Activated naive CD4-positive, alpha-beta T cell treated with anti-CD3 and anti-CD28 coated beads, Interleukin-2, amount 10 ng/mL, durations not matched to agents 7 days and 5 days (primary cell): ENCODE data around the gene FAM149B1.
"Not testable (repeated sequence)": the region's sequence is repeated elsewhere in the genome, so short reads cannot be mapped to it uniquely, and the experiment has no call there.

Experiments
- CTCF ChIA-PET: fragments of 350-600 bp; sonication (Branson Sonifier 250); formaldehyde crosslinking; loops from one replicate; lab custom pipeline; 2021; ENCODE audit warnings: antibody characterized with exemption; lab: Charles Lee
- DNase-seq: peaks from one replicate; pipeline ENCODE4 v3.0.0-alpha.2; 2020
- H3K27ac Mint-ChIP-seq: one replicate; pipeline ENCODE4 v1.8.0; 2021; ENCODE audit warnings: mild to moderate bottlenecking, moderate library complexity, mixed read lengths
- H3K27me3 Mint-ChIP-seq: one replicate; pipeline ENCODE4 v1.8.0; 2021; ENCODE audit warnings: mild to moderate bottlenecking, mixed read lengths
- H3K36me3 Mint-ChIP-seq: one replicate; pipeline ENCODE4 v1.8.0; 2021; ENCODE audit warnings: mixed read lengths
- H3K4me1 Mint-ChIP-seq: one replicate; pipeline ENCODE4 v1.8.0; 2021; ENCODE audit warnings: mixed read lengths
- H3K4me3 Mint-ChIP-seq: one replicate; pipeline ENCODE4 v1.8.0; 2021; ENCODE audit warnings: mild to moderate bottlenecking, moderate library complexity, mixed read lengths
- H3K9me3 Mint-ChIP-seq: one replicate; pipeline ENCODE4 v1.8.0; 2021; ENCODE audit warnings: mixed read lengths

Gene FAM149B1

DNA sequence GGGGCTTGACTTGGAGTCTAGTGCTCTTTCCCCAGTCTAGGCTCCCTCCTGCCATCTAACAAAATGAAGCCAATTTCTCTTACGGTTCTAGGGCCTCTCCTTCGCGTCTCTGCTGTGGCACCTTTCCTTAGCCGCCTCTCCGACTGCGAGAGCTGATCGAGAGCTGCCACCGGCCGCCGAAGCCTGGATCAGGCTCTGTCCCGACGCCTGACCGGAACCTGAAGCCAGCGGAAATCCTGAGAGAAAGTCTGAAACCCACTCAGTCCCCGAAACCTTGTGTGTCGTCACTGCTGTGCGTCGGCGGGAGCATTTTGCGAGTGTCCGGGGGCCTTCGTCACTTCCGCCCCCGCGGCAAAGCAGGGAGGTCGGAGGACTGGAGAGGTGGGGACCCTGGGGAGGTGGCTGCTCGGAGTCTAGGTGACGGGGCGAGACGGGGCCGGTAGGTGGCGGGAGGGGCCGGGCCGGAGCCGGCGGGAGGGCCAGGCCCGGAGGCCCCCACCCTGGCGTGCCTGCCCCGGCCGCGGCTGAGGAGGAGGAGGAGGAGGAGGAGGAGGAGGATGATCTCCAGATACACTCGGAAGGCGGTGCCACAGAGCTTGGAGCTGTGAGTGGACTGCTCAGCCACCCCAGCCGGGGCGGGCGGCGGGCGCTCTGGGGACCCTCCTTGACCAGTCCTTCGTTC is at the start of gene FAM149B1, which contains the start of gene ECD:
FAM149B1 (plus strand) TSS at position 337 of the 682 bp plus-strand sequence; CDS start at position 558, 221 bp downstream.
ECD (minus strand) TSS at position 226 of the 682 bp plus-strand sequence. CDS start 4,071 bp downstream, outside the sequence.
- Mint-ChIP-seq H3K9me3 (no peaks in the 10 kb centered on the region), H3K36me3 (peaks cover 18% of the 10 kb centered on the region), H3K4me3 (peak within 1 kb of the TSS; percentile 99), H3K4me1 (peaks cover 41% of the 10 kb centered on the region), H3K27ac (peak within 1 kb of the TSS; percentile 99), H3K27me3 (peaks cover 3% of the 10 kb centered on the region)
- CTCF ChIA-PET = interaction anchor here (1.0 to 1.7 kb wide), 3 partner anchors 7 to 71 kb away, joined by 3 to 10 read pairs (median 6); partner anchors contain the start of gene P4HA1
- peak; percentile 95 for DNase-seq

- no peaks in the 10 kb centered on the region for H3K9me3 Mint-ChIP-seq
- H3K4me3 Mint-ChIP-seq = no peak overlapping the region
- no peaks in the 10 kb centered on the region for H3K27me3 Mint-ChIP-seq
- DNase-seq = no peak
- H3K4me1 Mint-ChIP-seq = no peaks in the 10 kb centered on the region
- H3K36me3 Mint-ChIP-seq = peaks cover 11% of the 10 kb centered on the region
- H3K27ac Mint-ChIP-seq = no peak overlapping the region
- CTCF ChIA-PET = interaction anchor here (0.7 kb wide), 1 partner anchor 26 kb away, joined by 3 read pairs; no protein-coding TSS in a partner anchor
These were observed 48.5 kb upstream of the FAM149B1 start for GRCh38 chr10:73119457-73119856.

DNA sequence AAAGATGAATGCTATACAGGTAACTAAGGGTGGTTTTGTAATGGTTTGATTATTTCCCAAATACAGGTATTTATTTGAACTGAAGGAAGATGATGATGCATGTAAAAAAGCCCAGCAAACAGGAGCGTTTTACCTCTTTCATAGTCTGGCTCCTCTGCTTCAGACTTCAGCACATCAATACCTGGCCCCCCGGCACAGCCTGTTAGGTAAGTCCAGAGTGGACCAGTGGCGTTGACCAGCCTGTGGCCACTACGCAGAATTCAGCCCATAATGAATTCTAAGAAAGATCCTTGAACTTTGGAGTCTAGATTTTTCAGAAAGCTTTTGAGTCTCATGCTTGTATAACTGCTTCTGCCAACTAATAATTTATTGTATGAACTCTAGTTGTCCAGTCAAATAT is 48.0 kb upstream of the FAM149B1 start:
- H3K4me1 Mint-ChIP-seq = no peaks in the 10 kb centered on the region
- H3K4me3 Mint-ChIP-seq = no peak overlapping the region
- H3K27ac Mint-ChIP-seq = no peak overlapping the region
- CTCF ChIA-PET = no interaction called here
- no peaks in the 10 kb centered on the region for H3K27me3 Mint-ChIP-seq
- no peaks in the 10 kb centered on the region for H3K9me3 Mint-ChIP-seq
- peaks cover 13% of the 10 kb centered on the region for H3K36me3 Mint-ChIP-seq
- DNase-seq = no peak

DNA sequence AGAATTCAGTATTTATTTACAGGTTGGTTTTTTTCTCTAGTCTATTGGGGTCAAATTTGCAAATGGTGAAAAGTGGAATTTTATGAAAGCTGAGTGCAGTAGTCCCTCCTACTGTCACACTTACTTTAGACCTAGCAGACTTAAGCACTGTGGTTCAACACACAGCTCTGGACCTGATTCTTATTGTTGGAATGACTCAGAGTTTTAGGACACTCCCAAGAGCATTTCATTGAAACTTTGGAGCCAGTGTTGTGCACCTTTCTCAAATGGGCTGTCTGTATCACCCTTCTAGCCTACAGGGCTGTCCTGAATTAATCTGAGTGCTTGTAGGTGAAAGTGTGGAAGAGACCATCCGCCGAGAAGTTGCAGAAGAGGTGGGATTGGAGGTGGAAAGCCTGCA is 41.6 kb upstream of the FAM149B1 start:
- H3K9me3 Mint-ChIP-seq = no peaks in the 10 kb centered on the region
- CTCF ChIA-PET = no interaction called here
- no peaks in the 10 kb centered on the region for H3K4me1 Mint-ChIP-seq
- H3K4me3 Mint-ChIP-seq = no peak overlapping the region
- H3K27ac Mint-ChIP-seq = no peak overlapping the region
- no peak for DNase-seq
- no peaks in the 10 kb centered on the region for H3K27me3 Mint-ChIP-seq
- H3K36me3 Mint-ChIP-seq = peaks cover 27% of the 10 kb centered on the region

DNA sequence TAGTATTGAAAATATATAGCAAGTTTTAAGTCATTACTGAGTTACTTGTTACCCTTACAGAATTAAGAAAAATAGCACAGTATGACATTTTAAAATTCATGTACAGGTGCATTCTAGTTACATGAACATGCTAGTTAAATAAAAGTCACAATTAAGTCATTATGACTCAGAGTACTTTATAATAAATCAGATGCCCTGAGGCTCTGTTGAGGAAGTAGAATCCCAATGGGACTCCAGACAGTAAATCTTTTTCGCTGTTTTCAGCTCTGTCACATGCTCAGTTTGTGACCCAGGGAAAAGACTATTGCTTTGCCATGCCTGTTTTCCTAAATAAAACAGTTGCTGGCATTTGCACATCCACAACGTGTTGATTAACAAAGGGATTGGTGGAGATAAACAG is 36.6 kb upstream of the FAM149B1 start:
- no peak for DNase-seq
- CTCF ChIA-PET = interaction anchor here (0.7 kb wide), 1 partner anchor 70 kb away, joined by 3 read pairs; no protein-coding TSS in a partner anchor
- H3K4me1 Mint-ChIP-seq = no peaks in the 10 kb centered on the region
- H3K27me3 Mint-ChIP-seq = no peaks in the 10 kb centered on the region
- H3K4me3 Mint-ChIP-seq = no peak overlapping the region
- no peak overlapping the region for H3K27ac Mint-ChIP-seq
- H3K9me3 Mint-ChIP-seq = no peaks in the 10 kb centered on the region
- peaks cover 40% of the 10 kb centered on the region for H3K36me3 Mint-ChIP-seq

- Mint-ChIP-seq H3K27ac (no peak overlapping the region), H3K27me3 (no peaks in the 10 kb centered on the region), H3K9me3 (no peaks in the 10 kb centered on the region), H3K36me3 (peaks cover 40% of the 10 kb centered on the region), H3K4me1 (no peaks in the 10 kb centered on the region), H3K4me3 (no peak overlapping the region)
- CTCF ChIA-PET = interaction anchor here (1.0 kb wide), 1 partner anchor 35 kb away, joined by 3 read pairs; the partner anchor contains the start of gene P4HA1
- DNase-seq = no peak
These were observed 35.8 kb upstream of the FAM149B1 start for GRCh38 chr10:73131913-73132686.

- H3K4me3 Mint-ChIP-seq = no peak overlapping the region
- no peaks in the 10 kb centered on the region for H3K4me1 Mint-ChIP-seq
- CTCF ChIA-PET = interaction anchor here (1.1 kb wide), 1 partner anchor 39 kb away, joined by 3 read pairs; no protein-coding TSS in a partner anchor
- no peak overlapping the region for H3K27ac Mint-ChIP-seq
- peaks cover 45% of the 10 kb centered on the region for H3K36me3 Mint-ChIP-seq
- H3K9me3 Mint-ChIP-seq = no peaks in the 10 kb centered on the region
- H3K27me3 Mint-ChIP-seq = no peaks in the 10 kb centered on the region
- DNase-seq = no peak
These were observed 33.2 kb upstream of the FAM149B1 start for GRCh38 chr10:73134727-73135126.

- Mint-ChIP-seq H3K36me3 (peaks cover 44% of the 10 kb centered on the region), H3K9me3 (no peaks in the 10 kb centered on the region), H3K4me1 (no peaks in the 10 kb centered on the region), H3K27me3 (no peaks in the 10 kb centered on the region), H3K27ac (no peak overlapping the region), H3K4me3 (no peak overlapping the region)
- DNase-seq = no peak
- CTCF ChIA-PET = interaction anchor here (0.8 kb wide), 1 partner anchor 40 kb away, joined by 3 read pairs; the partner anchor contains the start of gene P4HA1
These were observed 31.3 kb upstream of the FAM149B1 start for GRCh38 chr10:73136627-73137026.

DNA sequence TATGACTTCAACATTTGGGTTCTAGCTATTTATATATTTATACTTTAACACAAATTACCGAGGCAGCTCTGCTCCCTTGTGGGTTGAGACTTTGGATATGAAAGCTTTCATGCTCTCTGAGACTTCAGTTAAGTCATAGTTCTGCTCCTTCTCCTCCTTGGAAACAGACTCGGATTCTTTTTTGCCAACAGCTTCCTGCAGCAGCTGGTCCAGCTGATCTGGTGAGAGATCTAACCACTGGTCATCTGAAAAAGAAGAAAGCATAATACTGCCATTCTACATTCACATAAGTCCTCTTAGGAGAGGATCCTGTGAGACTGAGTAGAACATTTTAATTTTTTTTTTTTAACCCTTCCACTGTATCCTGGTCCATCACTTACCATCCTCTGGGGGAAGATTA is 28.7 kb upstream of the FAM149B1 start:
- Mint-ChIP-seq H3K36me3 (peaks cover 40% of the 10 kb centered on the region), H3K27me3 (no peaks in the 10 kb centered on the region), H3K4me1 (no peaks in the 10 kb centered on the region), H3K4me3 (no peak overlapping the region), H3K9me3 (no peaks in the 10 kb centered on the region), H3K27ac (no peak overlapping the region)
- CTCF ChIA-PET = interaction anchor here (1.0 kb wide), 1 partner anchor 20 kb away, joined by 4 read pairs; no protein-coding TSS in a partner anchor
- DNase-seq = no peak

DNA sequence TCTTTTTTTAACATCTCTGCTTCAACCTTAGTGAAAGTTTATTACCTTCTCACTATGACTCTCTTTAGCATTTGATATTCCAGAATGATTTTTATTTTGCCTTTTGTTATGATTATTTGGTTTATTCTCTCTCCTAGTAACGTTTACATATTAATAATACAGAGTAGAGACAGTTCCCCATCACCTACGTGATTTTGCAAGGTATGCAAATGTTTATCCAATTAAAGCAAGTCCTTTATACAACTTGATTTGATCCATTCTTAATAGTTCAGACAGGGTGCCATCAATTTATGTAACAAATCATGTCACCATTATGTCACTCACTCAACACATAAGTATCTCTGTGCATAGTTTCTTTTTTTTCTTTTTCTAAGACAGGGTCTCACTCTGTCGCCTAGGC is 26.3 kb upstream of the FAM149B1 start:
- no peak overlapping the region for H3K27ac Mint-ChIP-seq

DNA sequence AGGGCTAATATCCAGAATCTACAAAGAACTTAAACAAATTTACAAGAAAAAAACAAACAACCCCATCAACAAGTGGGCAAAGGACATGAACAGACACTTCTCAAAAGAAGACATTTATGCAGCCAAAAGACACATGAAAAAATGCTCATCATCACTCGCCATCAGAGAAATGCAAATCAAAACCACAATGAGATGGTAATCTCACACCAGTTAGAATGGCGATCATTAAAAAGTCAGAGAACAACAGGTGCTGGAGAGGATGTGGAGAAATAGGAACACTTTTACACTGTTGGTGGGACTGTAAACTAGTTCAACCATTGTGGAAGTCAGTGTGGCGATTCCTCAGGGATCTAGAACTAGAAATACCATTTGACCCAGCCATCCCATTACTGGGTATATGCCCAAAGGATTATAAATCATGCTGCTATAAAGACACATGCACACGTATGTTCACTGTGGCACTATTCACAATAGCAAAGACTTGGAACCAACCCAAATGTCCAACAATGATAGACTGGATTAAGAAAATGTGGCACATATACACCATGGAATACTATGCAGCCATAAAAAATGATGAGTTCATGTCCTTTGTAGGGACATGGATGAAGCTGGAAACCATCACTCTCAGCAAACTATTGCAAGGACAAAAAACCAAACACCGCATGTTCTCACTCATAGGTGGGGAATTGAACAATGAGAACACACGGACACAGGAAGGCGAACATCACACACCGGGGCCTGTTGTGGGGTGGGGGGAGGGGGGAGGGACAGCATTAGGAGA is 17.1 kb upstream of the FAM149B1 start:
- not testable (repeated sequence) for H3K27me3 Mint-ChIP-seq, H3K27ac Mint-ChIP-seq, H3K9me3 Mint-ChIP-seq, H3K4me3 Mint-ChIP-seq, DNase-seq, H3K4me1 Mint-ChIP-seq
- CTCF ChIA-PET = interaction anchor here (0.8 kb wide), 1 partner anchor 9 kb away, joined by 4 read pairs; no protein-coding TSS in a partner anchor
- H3K36me3 Mint-ChIP-seq = peaks cover 51% of the 10 kb centered on the region

More for the DNA sequence above, 26.3 kb upstream of the FAM149B1 start:
- H3K9me3 Mint-ChIP-seq = no peaks in the 10 kb centered on the region
- no peak for DNase-seq
- H3K4me1 Mint-ChIP-seq = no peaks in the 10 kb centered on the region
- no peaks in the 10 kb centered on the region for H3K27me3 Mint-ChIP-seq
- H3K4me3 Mint-ChIP-seq = no peak overlapping the region
- CTCF ChIA-PET = no interaction called here
- peaks cover 37% of the 10 kb centered on the region for H3K36me3 Mint-ChIP-seq

DNA sequence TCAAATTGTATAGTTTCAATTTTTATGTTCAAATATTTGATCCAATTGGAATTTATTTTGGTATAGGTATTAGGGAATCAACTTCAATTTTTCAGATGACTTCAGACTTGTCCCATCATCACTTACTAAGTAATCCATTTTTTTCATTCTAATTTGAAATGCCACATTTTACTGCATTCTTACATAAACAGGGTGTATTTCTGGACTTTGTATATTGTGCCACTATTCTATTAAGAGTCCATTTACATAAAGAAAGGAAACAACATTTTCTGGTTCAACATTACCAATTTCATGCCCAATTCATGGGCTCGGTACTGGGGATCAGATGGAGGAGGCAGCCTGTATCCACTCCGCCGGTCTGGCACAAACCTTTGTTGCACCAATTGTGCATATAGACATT is 15.9 kb upstream of the FAM149B1 start:
- H3K9me3 Mint-ChIP-seq = no peaks in the 10 kb centered on the region
- no peak for DNase-seq
- H3K36me3 Mint-ChIP-seq = peaks cover 56% of the 10 kb centered on the region
- no peak overlapping the region for H3K4me3 Mint-ChIP-seq
- H3K27me3 Mint-ChIP-seq = no peaks in the 10 kb centered on the region
- H3K4me1 Mint-ChIP-seq = no peaks in the 10 kb centered on the region
- H3K27ac Mint-ChIP-seq = no peak overlapping the region
- CTCF ChIA-PET = interaction anchor here (0.8 kb wide), 1 partner anchor 8 kb away, joined by 4 read pairs; no protein-coding TSS in a partner anchor

DNA sequence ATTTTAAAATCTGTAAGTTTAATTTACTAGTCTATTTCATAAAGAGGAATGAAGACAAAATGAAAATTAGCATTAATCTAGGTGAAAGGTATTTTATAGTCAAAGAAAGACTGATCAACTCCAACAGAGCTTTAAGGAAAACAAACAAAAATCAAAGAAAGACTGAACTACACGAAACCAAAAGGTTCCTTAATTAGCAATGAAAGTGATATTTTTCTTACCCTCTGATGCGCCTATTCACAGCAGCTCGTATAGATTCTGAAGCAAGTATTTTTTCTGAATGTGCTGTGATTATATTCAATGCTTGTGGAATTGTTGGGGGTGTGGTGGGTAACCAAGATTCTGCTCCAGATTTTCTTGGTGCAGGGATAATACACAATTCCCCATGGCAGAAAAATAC is 11.9 kb upstream of the FAM149B1 start:
- Mint-ChIP-seq H3K36me3 (peaks cover 44% of the 10 kb centered on the region), H3K27me3 (no peaks in the 10 kb centered on the region), H3K4me3 (no peak overlapping the region), H3K9me3 (no peaks in the 10 kb centered on the region), H3K27ac (no peak overlapping the region), H3K4me1 (peaks cover 11% of the 10 kb centered on the region)
- CTCF ChIA-PET = no interaction called here
- DNase-seq = no peak
